Stomach (tissue), 9 donors: ENCODE measurements around the gene ZNF318. TPM values are rescaled to one million over a fixed set of nuclear protein-coding genes. Genes with fewer than 3 reads are reported as not detected.

ENCODE experiments used
- DNase-seq, 2 donors: peaks; one replicate each; pipeline versions ENCODE4 v3.0.0 to v3.0.0-alpha.2; 2013 to 2019
- H3K27ac ChIP-seq, 5 donors: fragments of 200-600 bp in 4 of 5; sonication (generic) in 4 of 5; one replicate each; pipeline ENCODE4 v1.5.1; 2013 to 2019; ENCODE audit warnings: mild to moderate bottlenecking in 1 of 5, moderate library complexity in 1 of 5
- H3K27me3 ChIP-seq, 3 donors: fragments of 200-600 bp; sonication (generic); one replicate each; pipeline ENCODE4 v1.5.1; 2017 to 2019; ENCODE audit warnings: mixed run types in 1 of 3
- H3K36me3 ChIP-seq, 4 donors: fragments of 200-600 bp; sonication (generic); 1 replicate in 3 of 4; 2 replicates in 1 of 4; pipeline ENCODE4 v1.5.1; 2016 to 2019
- H3K4me1 ChIP-seq, 4 donors: fragments of 200-600 bp; sonication (generic); one replicate each; pipeline ENCODE4 v1.5.1; 2016 to 2019
- H3K4me3 ChIP-seq, 4 donors: fragments of 200-600 bp; sonication (generic) in 3 of 4; one replicate each; pipeline ENCODE4 v1.5.1; 2016 to 2019; ENCODE audit warnings: mild to moderate bottlenecking in 1 of 4
- H3K9me3 ChIP-seq, 4 donors: fragments of 200-600 bp; sonication (generic); one replicate each; pipeline ENCODE4 v1.5.1; 2016 to 2019
- CTCF ChIP-seq, 7 experiments: fragments of 450-650 bp in 4 of 7; fragments of 200-600 bp in 3 of 7; sonication (generic) in 3 of 7; IDR thresholded peaks; one replicate each; pipeline ENCODE4 v1.5.1; 2016 to 2019; ENCODE audit warnings: antibody characterized with exemption in 7 of 7, control low read depth in 2 of 7, mild to moderate bottlenecking in 1 of 7
- EP300 ChIP-seq: sonication (generic); formaldehyde crosslinking; IDR thresholded peaks from one replicate; pipeline ENCODE4 v1.6.1; 2017; ENCODE audit warnings: antibody characterized with exemption
- POLR2A ChIP-seq, 4 donors: fragments of 450-650 bp; IDR thresholded peaks; one replicate each; pipeline ENCODE4 v1.6.1; 2016; ENCODE audit warnings: antibody characterized with exemption in 4 of 4, control low read depth in 2 of 4, mild to moderate bottlenecking in 1 of 4, moderate library complexity in 1 of 4
- POLR2AphosphoS5 ChIP-seq, 3 donors: sonication (generic); formaldehyde crosslinking; IDR thresholded peaks; one replicate each; pipeline ENCODE4 v1.6.1; 2016; ENCODE audit warnings: antibody characterized with exemption in 3 of 3
- WGBS, 5 donors: extraction: QIAGEN DNeasy Blood & Tissue Kit in 3 of 5; methylation state at CpG; one replicate each; pipeline versions ENCODE4 v1.1.5 to v1.1.7; 2013 to 2018; 5-methylcytosine and 5-hydroxymethylcytosine counted together
- intact Hi-C: fragments of 100-400 bp; cut with DNase I; formaldehyde crosslinking; loops from one replicate; pipeline ENCODE4 v1.15.1; 2023; ENCODE audit warnings: low total_unique reads
- polyA plus RNA-seq, 3 donors: library from polyadenylated mRNA; stranded (reverse); fragments of 200-250 nt; gene quantifications; one replicate each; pipeline ENCODE4 v1.2.3, GENCODE V29; 2013
- total RNA-seq, 5 donors: library from RNA; depleted of rRNA; stranded (reverse); fragments of >200 nt; gene quantifications; one replicate each; pipeline versions ENCODE4 v1.1.0 to v1.2.3, GENCODE V29; 2014 to 2016
- donor health status: healthy with polysubstance abuse.
- donor health status: Bipolar disorder and iron deficiency.
- donor health status: healthy.

The ZNF318 gene
- total and polyA plus RNA-seq, 8 donors = 2.6 to 13.3 (median 7.2) TPM

GRCh38 chr6:43336382-43336781 is 33.1 kb downstream of the ZNF318 start:
- Histone ChIP-seq H3K4me1 (peaks cover 7 to 19% (median 9%) of the 10 kb centered on the region in 4 donors), H3K27ac (no peak overlapping the region), H3K9me3 (no peaks in the 10 kb centered on the region), H3K4me3 (no peak overlapping the region), H3K36me3 (peaks cover 29 to 47% (median 44%) of the 10 kb centered on the region in 4 donors), H3K27me3 (no peaks in the 10 kb centered on the region)
- TF ChIP-seq EP300 (no peak), POLR2AphosphoS5 (IDR thresholded peaks at IDR 0.05) (no peak), POLR2A (IDR thresholded peaks at IDR 0.05) (no peak), CTCF (IDR thresholded peaks at IDR 0.05) (no peak)
- intact Hi-C loops = loop anchor here (10.0 kb wide), 1 partner anchor 62 kb away; no protein-coding TSS in a partner anchor
- DNase-seq = no peak
- 52 to 67% (median 59%) methylated on average over 3 of the region's 3 CpGs for WGBS, 5 donors

- Histone ChIP-seq H3K36me3 (peaks cover 21 to 38% (median 35%) of the 10 kb centered on the region in 4 donors), H3K4me1 (peaks cover 7 to 19% (median 9%) of the 10 kb centered on the region in 4 donors), H3K27me3 (no peaks in the 10 kb centered on the region), H3K27ac (peak overlapping the region in 2 of 5 donors; percentile 6 to 33), H3K9me3 (no peaks in the 10 kb centered on the region), H3K4me3 (no peak overlapping the region)
- intact Hi-C loops = loop anchor here (10.0 kb wide), 1 partner anchor 61 kb away; no protein-coding TSS in a partner anchor
- TF ChIP-seq POLR2AphosphoS5 (IDR thresholded peaks at IDR 0.05) (no peak), CTCF (IDR thresholded peaks at IDR 0.05) (no peak), EP300 (no peak), POLR2A (IDR thresholded peaks at IDR 0.05) (no peak)
- peak in 1 of 2 donors; percentile 41 for DNase-seq
- WGBS, 5 donors = 37 to 62% (median 49%) methylated on average over 3 of the region's 3 CpGs
Measured at GRCh38 chr6:43335469-43335868, 34.0 kb downstream of the ZNF318 start.

GRCh38 chr6:43334466-43335095 is 34.9 kb downstream of the ZNF318 start:
- peaks cover 7 to 19% (median 9%) of the 10 kb centered on the region in 4 donors for H3K4me1 ChIP-seq

GRCh38 chr6:43331891-43332290 is 37.6 kb downstream of the ZNF318 start:
- Histone ChIP-seq H3K27me3 (no peaks in the 10 kb centered on the region), H3K27ac (no peak overlapping the region), H3K4me3 (no peak overlapping the region), H3K36me3 (peaks cover 0 to 15% (median 1%) of the 10 kb centered on the region in 4 donors), H3K4me1 (peaks cover 7 to 19% (median 9%) of the 10 kb centered on the region in 4 donors), H3K9me3 (no peaks in the 10 kb centered on the region)
- intact Hi-C loops = loop anchor here (10.0 kb wide), 1 partner anchor 57 kb away; no protein-coding TSS in a partner anchor
- DNase-seq = no peak
- TF ChIP-seq POLR2AphosphoS5 (IDR thresholded peaks at IDR 0.05) (no peak), EP300 (no peak)
- 48 to 57% (median 56%) methylated on average over 4 of the region's 4 CpGs for WGBS, 5 donors

More at GRCh38 chr6:43334466-43335095, 34.9 kb downstream of the ZNF318 start:
- intact Hi-C loops = loop anchor here (10.0 kb wide), 1 partner anchor 60 kb away; no protein-coding TSS in a partner anchor
- 17 to 26% (median 18%) methylated on average over 2 of the region's 2 CpGs for WGBS, 5 donors
- peak in 1 of 2 donors; percentile 77 for DNase-seq
- peaks cover 13 to 29% (median 26%) of the 10 kb centered on the region in 4 donors for H3K36me3 ChIP-seq
- peak overlapping the region in 1 of 5 donors; percentile 8 for H3K27ac ChIP-seq
- no peaks in the 10 kb centered on the region for H3K9me3 ChIP-seq
- no peaks in the 10 kb centered on the region for H3K27me3 ChIP-seq
- no peak overlapping the region for H3K4me3 ChIP-seq
- peak in 4 of 7 experiments; percentile 9 to 60 (median 36) for TF ChIP-seq CTCF (IDR thresholded peaks at IDR 0.05)
- no peak for TF ChIP-seq POLR2AphosphoS5 (IDR thresholded peaks at IDR 0.05)

GRCh38 chr6:43331470-43331869 is 38.0 kb downstream of the ZNF318 start:
- TF ChIP-seq CTCF (IDR thresholded peaks at IDR 0.05) (no peak), POLR2AphosphoS5 (IDR thresholded peaks at IDR 0.05) (no peak), EP300 (no peak), POLR2A (IDR thresholded peaks at IDR 0.05) (no peak)
- H3K27me3 ChIP-seq = no peaks in the 10 kb centered on the region
- no peaks in the 10 kb centered on the region for H3K9me3 ChIP-seq
- H3K36me3 ChIP-seq = peaks cover 0 to 16% (median under 1%) of the 10 kb centered on the region in 4 donors
- DNase-seq = no peak
- WGBS, 5 donors = 53 to 68% (median 61%) methylated on average over 1 of the region's 1 CpG
- no peak overlapping the region for H3K27ac ChIP-seq
- peaks cover 7 to 19% (median 9%) of the 10 kb centered on the region in 4 donors for H3K4me1 ChIP-seq
- no peak overlapping the region for H3K4me3 ChIP-seq
- intact Hi-C loops = loop anchor here (10.0 kb wide), 1 partner anchor 57 kb away; no protein-coding TSS in a partner anchor
